ENCODE data around the gene SLC4A5. TPM values are rescaled to one million over a fixed set of nuclear protein-coding genes. Genes with fewer than 3 reads are reported as not detected.
A peak's percentile ranks its signal among the peaks of the same experiment; 100 is the strongest.

Gene SLC4A5
- total and polyA plus RNA-seq, 2 of the 8 experiments (the other 6 are each of a cell fraction or from before 2014, with no cell fraction given), result 0.42 to 0.52 TPM

DNA sequence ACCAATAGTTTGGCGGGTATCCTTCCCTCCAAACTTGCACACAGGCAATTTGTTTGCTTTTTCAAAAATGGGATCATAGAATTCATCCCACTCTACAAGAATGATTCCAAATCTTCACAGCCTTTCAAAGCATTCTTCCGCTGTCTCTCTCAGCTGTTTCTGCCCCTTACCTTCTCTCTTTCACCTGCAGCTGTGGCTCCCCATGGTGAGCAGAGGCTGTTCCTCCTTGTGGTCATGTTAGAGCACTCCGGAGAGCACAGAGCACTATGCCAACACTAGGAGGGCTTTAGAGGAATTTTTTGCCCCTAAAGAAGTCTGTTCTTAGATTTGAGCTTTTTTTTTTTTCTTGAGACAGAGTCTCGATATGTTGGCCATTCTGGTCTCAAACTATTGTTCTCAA, 114.4 kb downstream of the SLC4A5 start (continued):
- TF ChIP-seq, protein P1, sequence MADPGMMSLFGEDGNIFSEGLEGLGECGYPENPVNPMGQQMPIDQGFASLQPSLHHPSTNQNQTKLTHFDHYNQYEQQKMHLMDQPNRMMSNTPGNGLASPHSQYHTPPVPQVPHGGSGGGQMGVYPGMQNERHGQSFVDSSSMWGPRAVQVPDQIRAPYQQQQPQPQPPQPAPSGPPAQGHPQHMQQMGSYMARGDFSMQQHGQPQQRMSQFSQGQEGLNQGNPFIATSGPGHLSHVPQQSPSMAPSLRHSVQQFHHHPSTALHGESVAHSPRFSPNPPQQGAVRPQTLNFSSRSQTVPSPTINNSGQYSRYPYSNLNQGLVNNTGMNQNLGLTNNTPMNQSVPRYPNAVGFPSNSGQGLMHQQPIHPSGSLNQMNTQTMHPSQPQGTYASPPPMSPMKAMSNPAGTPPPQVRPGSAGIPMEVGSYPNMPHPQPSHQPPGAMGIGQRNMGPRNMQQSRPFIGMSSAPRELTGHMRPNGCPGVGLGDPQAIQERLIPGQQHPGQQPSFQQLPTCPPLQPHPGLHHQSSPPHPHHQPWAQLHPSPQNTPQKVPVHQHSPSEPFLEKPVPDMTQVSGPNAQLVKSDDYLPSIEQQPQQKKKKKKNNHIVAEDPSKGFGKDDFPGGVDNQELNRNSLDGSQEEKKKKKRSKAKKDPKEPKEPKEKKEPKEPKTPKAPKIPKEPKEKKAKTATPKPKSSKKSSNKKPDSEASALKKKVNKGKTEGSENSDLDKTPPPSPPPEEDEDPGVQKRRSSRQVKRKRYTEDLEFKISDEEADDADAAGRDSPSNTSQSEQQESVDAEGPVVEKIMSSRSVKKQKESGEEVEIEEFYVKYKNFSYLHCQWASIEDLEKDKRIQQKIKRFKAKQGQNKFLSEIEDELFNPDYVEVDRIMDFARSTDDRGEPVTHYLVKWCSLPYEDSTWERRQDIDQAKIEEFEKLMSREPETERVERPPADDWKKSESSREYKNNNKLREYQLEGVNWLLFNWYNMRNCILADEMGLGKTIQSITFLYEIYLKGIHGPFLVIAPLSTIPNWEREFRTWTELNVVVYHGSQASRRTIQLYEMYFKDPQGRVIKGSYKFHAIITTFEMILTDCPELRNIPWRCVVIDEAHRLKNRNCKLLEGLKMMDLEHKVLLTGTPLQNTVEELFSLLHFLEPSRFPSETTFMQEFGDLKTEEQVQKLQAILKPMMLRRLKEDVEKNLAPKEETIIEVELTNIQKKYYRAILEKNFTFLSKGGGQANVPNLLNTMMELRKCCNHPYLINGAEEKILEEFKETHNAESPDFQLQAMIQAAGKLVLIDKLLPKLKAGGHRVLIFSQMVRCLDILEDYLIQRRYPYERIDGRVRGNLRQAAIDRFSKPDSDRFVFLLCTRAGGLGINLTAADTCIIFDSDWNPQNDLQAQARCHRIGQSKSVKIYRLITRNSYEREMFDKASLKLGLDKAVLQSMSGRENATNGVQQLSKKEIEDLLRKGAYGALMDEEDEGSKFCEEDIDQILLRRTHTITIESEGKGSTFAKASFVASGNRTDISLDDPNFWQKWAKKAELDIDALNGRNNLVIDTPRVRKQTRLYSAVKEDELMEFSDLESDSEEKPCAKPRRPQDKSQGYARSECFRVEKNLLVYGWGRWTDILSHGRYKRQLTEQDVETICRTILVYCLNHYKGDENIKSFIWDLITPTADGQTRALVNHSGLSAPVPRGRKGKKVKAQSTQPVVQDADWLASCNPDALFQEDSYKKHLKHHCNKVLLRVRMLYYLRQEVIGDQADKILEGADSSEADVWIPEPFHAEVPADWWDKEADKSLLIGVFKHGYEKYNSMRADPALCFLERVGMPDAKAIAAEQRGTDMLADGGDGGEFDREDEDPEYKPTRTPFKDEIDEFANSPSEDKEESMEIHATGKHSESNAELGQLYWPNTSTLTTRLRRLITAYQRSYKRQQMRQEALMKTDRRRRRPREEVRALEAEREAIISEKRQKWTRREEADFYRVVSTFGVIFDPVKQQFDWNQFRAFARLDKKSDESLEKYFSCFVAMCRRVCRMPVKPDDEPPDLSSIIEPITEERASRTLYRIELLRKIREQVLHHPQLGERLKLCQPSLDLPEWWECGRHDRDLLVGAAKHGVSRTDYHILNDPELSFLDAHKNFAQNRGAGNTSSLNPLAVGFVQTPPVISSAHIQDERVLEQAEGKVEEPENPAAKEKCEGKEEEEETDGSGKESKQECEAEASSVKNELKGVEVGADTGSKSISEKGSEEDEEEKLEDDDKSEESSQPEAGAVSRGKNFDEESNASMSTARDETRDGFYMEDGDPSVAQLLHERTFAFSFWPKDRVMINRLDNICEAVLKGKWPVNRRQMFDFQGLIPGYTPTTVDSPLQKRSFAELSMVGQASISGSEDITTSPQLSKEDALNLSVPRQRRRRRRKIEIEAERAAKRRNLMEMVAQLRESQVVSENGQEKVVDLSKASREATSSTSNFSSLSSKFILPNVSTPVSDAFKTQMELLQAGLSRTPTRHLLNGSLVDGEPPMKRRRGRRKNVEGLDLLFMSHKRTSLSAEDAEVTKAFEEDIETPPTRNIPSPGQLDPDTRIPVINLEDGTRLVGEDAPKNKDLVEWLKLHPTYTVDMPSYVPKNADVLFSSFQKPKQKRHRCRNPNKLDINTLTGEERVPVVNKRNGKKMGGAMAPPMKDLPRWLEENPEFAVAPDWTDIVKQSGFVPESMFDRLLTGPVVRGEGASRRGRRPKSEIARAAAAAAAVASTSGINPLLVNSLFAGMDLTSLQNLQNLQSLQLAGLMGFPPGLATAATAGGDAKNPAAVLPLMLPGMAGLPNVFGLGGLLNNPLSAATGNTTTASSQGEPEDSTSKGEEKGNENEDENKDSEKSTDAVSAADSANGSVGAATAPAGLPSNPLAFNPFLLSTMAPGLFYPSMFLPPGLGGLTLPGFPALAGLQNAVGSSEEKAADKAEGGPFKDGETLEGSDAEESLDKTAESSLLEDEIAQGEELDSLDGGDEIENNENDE (IDR thresholded peaks at IDR 0.05; ENCODE audit: insufficient replicate concordance, low read length), result no peak
- TF ChIP-seq CTCF (IDR thresholded peaks at IDR 0.05; ENCODE audit: control extremely low read depth in 1 of 3, insufficient read depth in 1 of 3, low read depth in 1 of 3, low read length in 3 of 3), result peak in 2 of 3 experiments; percentile 2 to 12; a peak in 1 of 4 replicates
- no peak for TF ChIP-seq RAD21 (IDR thresholded peaks at IDR 0.05 in 1 of 2, conservative IDR thresholded peaks at IDR 0.05 in 1 of 2; ENCODE audit: low read depth in 2 of 2, low read length in 2 of 2)
- no peak for TF ChIP-seq HDAC2 (IDR thresholded peaks at IDR 0.05; ENCODE audit: borderline replicate concordance in 1 of 2, low read depth in 2 of 2, low read length in 2 of 2)
- TF ChIP-seq SUZ12 (IDR thresholded peaks at IDR 0.05; ENCODE audit: low read length), result no peak
- TF ChIP-seq CHD2 (IDR thresholded peaks at IDR 0.05; ENCODE audit: low read length), result no peak
- peak in 1 of 2 experiments; percentile 10; a peak in 1 of 3 replicates for TF ChIP-seq EP300 (IDR thresholded peaks at IDR 0.05; ENCODE audit: borderline replicate concordance in 1 of 2, low read depth in 2 of 2, low read length in 2 of 2)

Measured in H1 (cell line).